GF-D8 (cell line): ENCODE data around the gene FBXW4.

Experiments
- DNase-seq: peaks from one replicate; lab custom pipeline; 2025; lab: John Stamatoyannopoulos, UW

Gene FBXW4

GRCh38 chr10:101566333-101567164 is 128.4 kb downstream of the FBXW4 start:
- no peak for DNase-seq

GRCh38 chr10:101565936-101566332 is 129.0 kb downstream of the FBXW4 start:
- no peak for DNase-seq

GRCh38 chr10:101565370-101565900 is 129.5 kb downstream of the FBXW4 start:
- DNase-seq = no peak

- no peak for DNase-seq
These were observed 130.4 kb downstream of the FBXW4 start for GRCh38 chr10:101564490-101564991.

- DNase-seq = no peak
These were observed 131.4 kb downstream of the FBXW4 start for GRCh38 chr10:101563497-101564040.

GRCh38 chr10:101563007-101563406 is 132.0 kb downstream of the FBXW4 start:
- DNase-seq = no peak

- no peak for DNase-seq
These were observed 132.7 kb downstream of the FBXW4 start for GRCh38 chr10:101562231-101562630.

- DNase-seq = no peak
These were observed 133.7 kb downstream of the FBXW4 start for GRCh38 chr10:101561068-101561915.
